ENCODE results near the gene AKIRIN2.
A peak's percentile ranks its signal among the peaks of the same experiment; 100 is the strongest.
"Not testable (repeated sequence)": the region's sequence is repeated elsewhere in the genome, so short reads cannot be mapped to it uniquely, and the experiment has no call there.

AKIRIN2 gene

DNA sequence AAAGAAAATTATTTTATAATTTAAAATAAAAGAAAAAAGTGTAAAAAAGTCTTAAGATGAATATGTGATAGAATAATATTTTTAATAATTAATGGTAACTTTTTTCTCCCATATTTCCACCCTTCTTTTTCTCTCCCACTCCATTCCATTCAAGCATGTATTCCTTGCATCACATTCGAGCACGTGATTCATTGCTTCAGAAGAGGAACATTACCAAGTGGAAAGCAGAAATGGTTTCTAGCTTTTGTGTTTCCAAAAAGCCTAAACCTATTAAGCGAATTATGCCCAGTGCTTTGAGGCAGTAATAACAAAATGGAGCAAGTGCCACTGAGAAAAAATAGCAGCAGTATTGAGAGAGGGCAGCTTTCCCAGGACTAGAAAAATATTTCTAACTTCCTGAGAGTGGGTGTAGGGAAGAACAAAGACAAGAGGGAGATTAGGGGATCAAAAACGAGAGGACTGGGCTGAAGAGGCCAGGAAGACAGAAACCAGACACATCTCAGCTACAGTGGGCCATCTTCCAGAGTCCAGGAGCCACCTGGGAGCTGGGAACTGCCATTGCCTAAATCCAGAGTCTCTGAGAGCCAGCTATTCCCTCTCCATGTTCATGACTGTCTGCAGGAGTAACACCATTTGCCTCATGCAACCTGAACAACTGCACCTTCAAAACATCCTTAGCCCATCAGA lies 15.0 kb upstream of the AKIRIN2 start:
- H3K4me3 ChIP-seq (ENCODE audit: low read length): no peak overlapping the region
- DNase-seq (ENCODE audit: low read depth): no peak

GRCh38 chr6:87714093-87714842 lies 12.2 kb upstream of the AKIRIN2 start:
- no peak overlapping the region for H3K4me3 ChIP-seq (ENCODE audit: low read length)
- DNase-seq (ENCODE audit: low read depth): peak; percentile 97
- no peak for TF ChIP-seq CTCF (IDR thresholded peaks at IDR 0.05; ENCODE audit: insufficient read depth, low read depth, low read length, missing control alignments)

More for the DNA sequence above, 15.0 kb upstream of the AKIRIN2 start:
- no peak for TF ChIP-seq CTCF (IDR thresholded peaks at IDR 0.05; ENCODE audit: insufficient read depth, low read depth, low read length, missing control alignments)

DNA sequence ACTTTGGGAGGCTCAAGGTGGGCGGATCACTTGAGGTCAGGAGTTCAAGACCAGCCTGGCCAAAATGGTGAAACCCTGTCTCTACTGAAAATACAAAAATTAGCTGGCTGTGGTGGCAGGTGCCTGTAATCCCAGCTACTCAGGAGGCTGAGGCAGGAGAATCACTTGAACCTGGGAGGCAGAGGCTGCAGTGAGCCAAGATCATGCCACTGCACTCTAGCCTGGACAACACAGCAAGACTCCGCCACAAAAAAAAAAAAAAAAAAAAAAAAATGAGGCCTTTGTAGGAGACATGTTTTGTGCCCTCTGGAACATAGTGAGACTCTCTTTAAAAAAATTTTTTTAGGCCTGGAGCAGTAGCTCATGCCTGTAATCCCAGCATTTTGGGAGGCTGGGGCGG lies 10.7 kb upstream of the AKIRIN2 start:
- not testable (repeated sequence) for DNase-seq (ENCODE audit: low read depth); H3K4me3 ChIP-seq (ENCODE audit: low read length)

DNA sequence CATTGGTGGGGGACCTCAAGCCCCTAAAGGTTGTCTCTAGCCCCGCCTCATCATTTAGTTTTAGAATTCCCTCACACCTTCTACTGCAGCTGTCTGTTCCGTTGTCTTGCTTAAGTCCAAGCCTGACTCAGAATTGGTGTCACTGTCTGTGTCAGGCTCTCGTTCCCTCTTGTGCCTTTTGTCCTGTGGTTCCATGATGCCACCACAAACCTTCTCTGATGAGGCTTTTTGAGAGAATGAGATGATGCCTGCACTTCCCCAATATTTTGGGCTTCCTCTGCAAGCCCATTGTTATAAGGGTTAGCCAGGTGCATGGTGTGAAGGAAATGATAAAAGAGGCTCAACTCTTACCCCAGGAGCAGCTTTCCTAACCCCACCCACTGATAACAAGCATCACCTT lies 8.1 kb upstream of the AKIRIN2 start:
- H3K4me3 ChIP-seq (ENCODE audit: low read length): no peak overlapping the region
- TF ChIP-seq CTCF (IDR thresholded peaks at IDR 0.05; ENCODE audit: insufficient read depth, low read depth, low read length, missing control alignments): no peak
- DNase-seq (ENCODE audit: low read depth): no peak

DNA sequence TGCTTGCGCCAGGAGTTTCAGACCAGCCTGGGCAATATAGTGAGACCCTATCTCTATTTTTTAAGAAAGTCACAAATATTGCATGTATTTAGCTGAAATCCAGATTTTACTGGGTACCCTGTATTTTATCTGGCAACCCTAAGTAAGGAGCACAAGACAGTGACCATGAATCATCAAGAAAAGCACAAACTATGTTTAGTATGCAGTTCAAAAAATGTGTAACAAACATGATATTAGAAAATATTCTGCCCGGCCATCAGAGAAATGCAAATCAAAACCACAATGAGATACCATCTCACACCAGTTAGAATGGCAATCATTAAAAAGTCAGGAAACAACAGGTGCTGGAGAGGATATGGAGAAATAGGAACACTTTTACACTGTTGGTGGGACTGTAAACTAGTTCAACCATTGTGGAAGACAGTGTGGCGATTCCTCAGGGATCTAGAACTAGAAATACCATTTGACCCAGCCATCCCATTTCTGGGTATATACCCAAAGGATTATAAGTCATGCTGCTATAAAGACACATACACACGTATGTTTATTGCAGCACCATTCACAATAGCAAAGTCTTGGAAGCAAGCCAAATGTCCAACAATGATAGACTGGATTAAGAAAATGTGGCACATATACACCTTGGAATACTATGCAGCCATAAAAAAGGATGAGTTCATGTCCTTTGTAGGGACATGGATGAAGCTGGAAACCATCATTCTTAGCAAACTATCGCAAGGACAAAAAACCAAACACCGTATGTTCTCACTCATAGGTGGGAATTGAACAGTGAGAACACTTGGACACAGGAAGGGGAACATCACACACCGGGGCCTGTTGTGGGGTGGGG lies 6.8 kb upstream of the AKIRIN2 start:
- not testable (repeated sequence) for DNase-seq (ENCODE audit: low read depth); H3K4me3 ChIP-seq (ENCODE audit: low read length)

DNA sequence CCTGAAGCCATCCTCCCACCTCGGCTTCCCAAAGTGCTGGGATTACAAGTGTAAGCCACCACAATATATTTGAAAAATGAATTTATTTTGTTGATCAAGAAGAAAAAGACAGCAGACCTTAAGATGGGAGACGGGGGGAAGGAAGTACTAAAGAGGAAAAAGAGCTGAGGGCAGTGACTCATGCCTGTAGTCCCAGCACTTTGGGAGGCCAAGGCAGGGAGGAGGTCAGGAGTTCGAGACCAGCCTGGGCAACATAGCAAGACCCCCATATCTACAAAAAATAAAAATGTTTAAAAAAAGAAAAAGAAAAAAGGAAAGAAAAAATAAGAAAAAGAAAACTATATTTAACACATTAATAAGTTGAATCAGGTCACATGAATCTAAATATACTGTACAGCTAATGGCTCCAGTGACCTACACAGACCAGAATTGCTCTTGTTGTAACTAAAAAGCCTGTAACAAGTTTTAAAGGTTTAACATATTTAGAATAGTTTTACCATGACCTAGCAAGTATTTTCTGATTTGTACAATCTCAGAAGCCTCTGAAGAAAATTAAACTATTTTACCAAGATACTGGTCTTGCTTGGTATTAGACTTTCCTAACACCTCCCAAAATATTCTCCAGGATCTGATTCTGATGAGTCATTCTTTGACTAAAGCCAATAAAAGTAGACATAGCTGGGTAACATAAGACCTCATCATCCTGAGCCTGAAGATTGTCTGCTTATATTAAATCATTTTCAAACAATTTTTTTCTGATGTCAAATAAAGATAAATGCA lies 4.3 kb upstream of the AKIRIN2 start:
- DNase-seq (ENCODE audit: low read depth): no peak
- TF ChIP-seq CTCF (IDR thresholded peaks at IDR 0.05; ENCODE audit: insufficient read depth, low read depth, low read length, missing control alignments): no peak
- no peak overlapping the region for H3K4me3 ChIP-seq (ENCODE audit: low read length)

DNA sequence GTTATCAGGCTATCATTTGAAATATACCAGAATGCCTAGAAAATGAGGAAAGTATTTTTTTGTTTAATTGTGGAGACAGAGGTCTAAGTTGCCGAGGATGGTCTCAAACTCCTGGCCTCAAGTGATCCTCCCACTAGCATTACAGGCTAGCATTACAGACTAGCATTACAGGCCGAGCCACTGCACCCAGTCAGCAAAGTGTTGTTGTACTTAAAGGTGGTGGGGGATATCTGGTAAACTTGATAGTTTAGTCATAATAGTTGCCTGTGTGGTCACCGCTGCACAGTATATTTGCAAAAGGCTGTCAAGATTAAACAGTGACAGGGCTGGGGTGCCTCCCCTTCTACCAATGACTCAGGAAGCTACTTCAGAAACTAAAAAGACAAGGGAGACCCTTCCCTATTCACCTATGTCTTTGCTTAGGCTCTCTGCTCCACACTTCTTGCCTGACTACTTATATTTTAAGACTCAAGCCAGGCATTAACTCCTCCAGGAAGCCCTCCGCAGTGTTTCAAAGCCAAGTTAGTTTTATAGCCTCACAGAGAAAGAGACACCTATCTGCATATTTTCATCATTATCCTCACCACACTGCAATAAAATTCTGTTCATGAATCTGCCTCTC lies 3.1 kb upstream of the AKIRIN2 start:
- no peak for TF ChIP-seq CTCF (IDR thresholded peaks at IDR 0.05; ENCODE audit: insufficient read depth, low read depth, low read length, missing control alignments)
- DNase-seq (ENCODE audit: low read depth): peak; percentile 56
- H3K4me3 ChIP-seq (ENCODE audit: low read length): no peak overlapping the region

- DNase-seq (ENCODE audit: low read depth): not testable (repeated sequence)
- peak overlapping the region; percentile 95 for H3K4me3 ChIP-seq (ENCODE audit: low read length)
These were observed 1.0 kb upstream of the AKIRIN2 start for GRCh38 chr6:87703039-87703438.
